Measurements from ENCODE around the gene PFDN1.
"Not testable (repeated sequence)": the region's sequence is repeated elsewhere in the genome, so short reads cannot be mapped to it uniquely, and the experiment has no call there.

Gene PFDN1

GRCh38 chr5:140202078-140202477 is 100.8 kb downstream of the PFDN1 start:
- Histone ChIP-seq H3K36me3 (ENCODE audit: control insufficient read depth, insufficient read depth, low read length) (no peaks in the 10 kb centered on the region), H3K9me3 (ENCODE audit: control insufficient read depth, insufficient read depth, low read length) (no peaks in the 10 kb centered on the region), H3K27me3 (ENCODE audit: control insufficient read depth, insufficient read depth, low read length) (no peaks in the 10 kb centered on the region), H3K27ac (ENCODE audit: low read length) (no peak overlapping the region), H3K4me3 (ENCODE audit: low read length) (no peak overlapping the region), H3K4me1 (ENCODE audit: control insufficient read depth, insufficient read depth, low read length) (peaks cover 3% of the 10 kb centered on the region; the same call in 1 of the 2 replicates)
- WGBS (ENCODE audit: insufficient coverage, insufficient read length) = no CpG with 5 or more reads among the region's 4 CpGs
- DNase-seq (ENCODE audit: low read depth, low spot score) = no peak

GRCh38 chr5:140198915-140199314 is 104.0 kb downstream of the PFDN1 start:
- H3K9me3 ChIP-seq (ENCODE audit: control insufficient read depth, insufficient read depth, low read length); H3K4me1 ChIP-seq (ENCODE audit: control insufficient read depth, insufficient read depth, low read length); H3K27ac ChIP-seq (ENCODE audit: low read length); H3K4me3 ChIP-seq (ENCODE audit: low read length); H3K36me3 ChIP-seq (ENCODE audit: control insufficient read depth, insufficient read depth, low read length); H3K27me3 ChIP-seq (ENCODE audit: control insufficient read depth, insufficient read depth, low read length); DNase-seq (ENCODE audit: low read depth, low spot score): not testable (repeated sequence)
- WGBS (ENCODE audit: insufficient coverage, insufficient read length) = no CpG with 5 or more reads among the region's 1 CpG

GRCh38 chr5:140197023-140197422 is 105.9 kb downstream of the PFDN1 start:
- Histone ChIP-seq H3K4me1 (ENCODE audit: control insufficient read depth, insufficient read depth, low read length) (peaks cover 1% of the 10 kb centered on the region; the same call in 1 of the 2 replicates), H3K27ac (ENCODE audit: low read length) (no peak overlapping the region), H3K4me3 (ENCODE audit: low read length) (no peak overlapping the region), H3K9me3 (ENCODE audit: control insufficient read depth, insufficient read depth, low read length) (no peaks in the 10 kb centered on the region), H3K27me3 (ENCODE audit: control insufficient read depth, insufficient read depth, low read length) (no peaks in the 10 kb centered on the region), H3K36me3 (ENCODE audit: control insufficient read depth, insufficient read depth, low read length) (no peaks in the 10 kb centered on the region)
- DNase-seq (ENCODE audit: low read depth, low spot score) = no peak
- no CpG with 5 or more reads among the region's 2 CpGs for WGBS (ENCODE audit: insufficient coverage, insufficient read length)

GRCh38 chr5:140196115-140196814 is 106.6 kb downstream of the PFDN1 start:
- Histone ChIP-seq H3K4me1 (ENCODE audit: control insufficient read depth, insufficient read depth, low read length) (peaks cover 1% of the 10 kb centered on the region; the same call in 1 of the 2 replicates), H3K36me3 (ENCODE audit: control insufficient read depth, insufficient read depth, low read length) (no peaks in the 10 kb centered on the region), H3K27me3 (ENCODE audit: control insufficient read depth, insufficient read depth, low read length) (no peaks in the 10 kb centered on the region), H3K27ac (ENCODE audit: low read length) (no peak overlapping the region), H3K4me3 (ENCODE audit: low read length) (no peak overlapping the region), H3K9me3 (ENCODE audit: control insufficient read depth, insufficient read depth, low read length) (no peaks in the 10 kb centered on the region)
- DNase-seq (ENCODE audit: low read depth, low spot score) = no peak
- no CpG with 5 or more reads among the region's 2 CpGs for WGBS (ENCODE audit: insufficient coverage, insufficient read length)

Measured in iPS DF 6.9 (cell line).